NCI-H345 (cell line): Measurements from ENCODE around the gene CHST15.
"Not testable (repeated sequence)": the region's sequence is repeated elsewhere in the genome, so short reads cannot be mapped to it uniquely, and the experiment has no call there.

Experiments
- DNase-seq: peaks from one replicate; lab custom pipeline; 2025; lab: John Stamatoyannopoulos, UW

Gene CHST15

GRCh38 chr10:124098575-124098974, 5.2 kb upstream of the CHST15 start:
- DNase-seq, result no peak

- no peak for DNase-seq
Measured at GRCh38 chr10:124097883-124098282, 4.5 kb upstream of the CHST15 start.

GRCh38 chr10:124096494-124096893, 3.1 kb upstream of the CHST15 start:
- DNase-seq, result no peak

- DNase-seq, result not testable (repeated sequence)
Measured at GRCh38 chr10:124095801-124096200, 2.4 kb upstream of the CHST15 start.

- no peak for DNase-seq
Measured at GRCh38 chr10:124095096-124095495, 1.7 kb upstream of the CHST15 start.

- no peak for DNase-seq
Measured at GRCh38 chr10:124094419-124094785, 1.0 kb upstream of the CHST15 start.

- DNase-seq, result not testable (repeated sequence)
Measured at GRCh38 chr10:124093774-124094418, 498 bp upstream of the CHST15 start.

- DNase-seq, result peak; percentile 36
Measured at GRCh38 chr10:124092250-124092859, 1.0 kb downstream of the CHST15 start.

- DNase-seq, result no peak
Measured at GRCh38 chr10:124091646-124092249, 1.6 kb downstream of the CHST15 start.

GRCh38 chr10:124090601-124091209, 2.7 kb downstream of the CHST15 start:
- DNase-seq, result no peak

- DNase-seq, result no peak
Measured at GRCh38 chr10:124089859-124090258, 3.5 kb downstream of the CHST15 start.

- no peak for DNase-seq
Measured at GRCh38 chr10:124088915-124089314, 4.5 kb downstream of the CHST15 start.

- peak; percentile 55 for DNase-seq
Measured at GRCh38 chr10:124087672-124088634, 5.4 kb downstream of the CHST15 start.

- DNase-seq, result no peak
Measured at GRCh38 chr10:124086787-124087671, 6.4 kb downstream of the CHST15 start.

- no peak for DNase-seq
Measured at GRCh38 chr10:124086097-124086710, 7.2 kb downstream of the CHST15 start.

- DNase-seq, result no peak
Measured at GRCh38 chr10:124085680-124086079, 7.7 kb downstream of the CHST15 start.

- no peak for DNase-seq
Measured at GRCh38 chr10:124084708-124085107, 8.7 kb downstream of the CHST15 start.

- DNase-seq, result no peak
Measured at GRCh38 chr10:124083740-124084397, 9.5 kb downstream of the CHST15 start.

- DNase-seq, result no peak
Measured at GRCh38 chr10:124083047-124083739, 10.2 kb downstream of the CHST15 start.
